Left ventricle myocardium inferior (tissue), 1 donor: ENCODE data around the gene VWDE. TPM values are rescaled to one million over a fixed set of nuclear protein-coding genes. Genes with fewer than 3 reads are reported as not detected.

Experiments
- DNase-seq: peaks from one replicate; pipeline ENCODE4 v3.0.0-alpha.2; 2020
- H3K27ac ChIP-seq: fragments of 200-600 bp; replicated peaks from 2 replicates; pipeline ENCODE4 v1.8.0; 2021
- H3K27me3 ChIP-seq: fragments of 200-600 bp; 2 replicates; pipeline ENCODE4 v1.8.0; 2021; ENCODE audit warnings: low read depth
- H3K36me3 ChIP-seq: fragments of 200-600 bp; 2 replicates; pipeline ENCODE4 v1.8.0; 2021
- H3K4me1 ChIP-seq: fragments of 200-600 bp; 2 replicates; pipeline ENCODE4 v1.8.0; 2021
- H3K4me3 ChIP-seq: fragments of 200-600 bp; 2 replicates; pipeline ENCODE4 v1.8.0; 2021; ENCODE audit warnings: mild to moderate bottlenecking, moderate library complexity
- H3K9me3 ChIP-seq: fragments of 200-600 bp; replicated peaks from 2 replicates; pipeline ENCODE4 v1.8.0; 2021
- CTCF ChIP-seq: fragments of 200-600 bp; IDR thresholded peaks from 2 replicates; pipeline ENCODE4 v1.8.0; 2021; ENCODE audit warnings: antibody characterized with exemption, mild to moderate bottlenecking, borderline replicate concordance
- intact Hi-C: fragments of 100-400 bp; cut with micrococcal nuclease; formaldehyde crosslinking; loops from one replicate; pipeline ENCODE4 v1.11.0; 2022
- total RNA-seq: library from RNA; stranded (reverse); fragmentation: NEBNext Ultra II Directional; extraction: Animal tissue kit (Norgen Biotek cat#: 25700); gene quantifications from one replicate; pipeline ENCODE4 v1.2.1, GENCODE V29; 2021
- donor health status: DM: no; HTN: yes; CAD: no; lungs with severe emphysema.

The VWDE gene
- total RNA-seq, 1 donor from 2014 or later: not detected

GRCh38 chr7:12297283-12298108 is 106.2 kb downstream of the VWDE start:
- Histone ChIP-seq H3K27me3 (no peaks in the 10 kb centered on the region), H3K4me3 (no peak overlapping the region), H3K9me3 (no peaks in the 10 kb centered on the region), H3K4me1 (no peaks in the 10 kb centered on the region), H3K27ac (no peak overlapping the region), H3K36me3 (no peaks in the 10 kb centered on the region)
- no peak for DNase-seq
- intact Hi-C loops: no loop called here
- TF ChIP-seq CTCF: no peak

- Histone ChIP-seq H3K36me3 (no peaks in the 10 kb centered on the region), H3K4me3 (no peak overlapping the region), H3K27ac (no peak overlapping the region), H3K4me1 (no peaks in the 10 kb centered on the region), H3K27me3 (no peaks in the 10 kb centered on the region), H3K9me3 (peaks cover 12% of the 10 kb centered on the region)
- intact Hi-C loops: no loop called here
- no peak for TF ChIP-seq CTCF
- DNase-seq: no peak
Observed at GRCh38 chr7:12296051-12296570, 107.6 kb downstream of the VWDE start.

GRCh38 chr7:12294701-12295100 is 109.0 kb downstream of the VWDE start:
- no peaks in the 10 kb centered on the region for H3K36me3 ChIP-seq
- no peak overlapping the region for H3K27ac ChIP-seq
- no peaks in the 10 kb centered on the region for H3K27me3 ChIP-seq
- H3K4me3 ChIP-seq: no peak overlapping the region
- peaks cover 22% of the 10 kb centered on the region for H3K9me3 ChIP-seq
- intact Hi-C loops: no loop called here
- no peak for DNase-seq
- no peaks in the 10 kb centered on the region for H3K4me1 ChIP-seq
- TF ChIP-seq CTCF: no peak

GRCh38 chr7:12291870-12292269 is 111.8 kb downstream of the VWDE start:
- no peak for TF ChIP-seq CTCF
- Histone ChIP-seq H3K27me3 (no peaks in the 10 kb centered on the region), H3K36me3 (no peaks in the 10 kb centered on the region), H3K4me1 (no peaks in the 10 kb centered on the region), H3K27ac (no peak overlapping the region), H3K4me3 (no peak overlapping the region), H3K9me3 (peaks cover 28% of the 10 kb centered on the region)
- no peak for DNase-seq
- intact Hi-C loops: no loop called here

- no peaks in the 10 kb centered on the region for H3K36me3 ChIP-seq
- intact Hi-C loops: no loop called here
- no peaks in the 10 kb centered on the region for H3K4me1 ChIP-seq
- TF ChIP-seq CTCF: no peak
- no peak overlapping the region for H3K27ac ChIP-seq
- DNase-seq: no peak
- H3K27me3 ChIP-seq: no peaks in the 10 kb centered on the region
- no peak overlapping the region for H3K4me3 ChIP-seq
- peaks cover 28% of the 10 kb centered on the region for H3K9me3 ChIP-seq
Observed at GRCh38 chr7:12290761-12291160, 112.9 kb downstream of the VWDE start.
